SU-DHL-6 (cell line): ENCODE results near the gene TRAPPC5.

ENCODE experiments used
- H2AFZ ChIP-seq: fragments of 200-600 bp; sonication (generic); 2 replicates; pipeline ENCODE4 v1.6.1; 2014; ENCODE audit warnings: low read depth, mild to moderate bottlenecking, moderate library complexity, mixed read lengths, antibody characterized with exemption, low read length; ENCODE audit not compliant: severe bottlenecking
- H3F3A ChIP-seq: fragments of 200-600 bp; shearing (Covaris generic); 2 replicates; pipeline ENCODE4 v1.6.0; 2016; ENCODE audit warnings: antibody characterized with exemption, mild to moderate bottlenecking; ENCODE audit not compliant: insufficient read depth
- H3K27ac ChIP-seq: fragments of 200-600 bp; sonication (generic); 2 replicates; pipeline ENCODE4 v1.5.1; 2016; ENCODE audit warnings: low read depth, mild to moderate bottlenecking, low read length, moderate library complexity, mixed read lengths
- H3K27me3 ChIP-seq: fragments of 200-600 bp; sonication (generic), shearing (Covaris generic); 2 replicates; pipeline ENCODE4 v1.6.0; 2014; ENCODE audit warnings: mild to moderate bottlenecking, low read length
- H3K36me3 ChIP-seq: fragments of 200-600 bp; sonication (generic); 2 replicates; pipeline ENCODE4 v1.6.1; 2014; ENCODE audit warnings: mild to moderate bottlenecking, low read length, mixed read lengths
- H3K4me2 ChIP-seq: fragments of 300-600, 200-600 bp; shearing (Covaris generic), sonication (generic); 2 replicates; pipeline ENCODE4 v1.6.0; 2014; ENCODE audit warnings: low read length, low read depth, mild to moderate bottlenecking; ENCODE audit not compliant: poor library complexity, severe bottlenecking
- H3K4me3 ChIP-seq: fragments of 200-600 bp; sonication (generic); 2 replicates; pipeline ENCODE4 v1.5.1; 2014; ENCODE audit warnings: antibody characterized with exemption, low read length, mild to moderate bottlenecking, mixed read lengths; ENCODE audit not compliant: insufficient read depth, poor library complexity, severe bottlenecking
- H3K79me2 ChIP-seq: fragments of 200-600 bp; sonication (generic); 2 replicates; pipeline ENCODE4 v1.6.1; 2014; ENCODE audit warnings: mild to moderate bottlenecking, low read length, moderate library complexity; ENCODE audit not compliant: insufficient read depth
- H3K9ac ChIP-seq: fragments of 200-600 bp; sonication (generic); 2 replicates; pipeline ENCODE4 v1.7.0; 2014; ENCODE audit warnings: mild to moderate bottlenecking, low read length
- H3K9me2 ChIP-seq: fragments of 200-600 bp; sonication (generic); replicated peaks from 2 replicates; pipeline ENCODE4 v1.6.1; 2014; ENCODE audit warnings: low read length; ENCODE audit not compliant: insufficient read depth
- H3K9me3 ChIP-seq: fragments of 200-600 bp; sonication (generic); 2 replicates; pipeline ENCODE4 v1.6.1; 2014; ENCODE audit warnings: low read length, mixed read lengths; ENCODE audit not compliant: insufficient read depth
- H4K20me1 ChIP-seq: fragments of 200-600 bp; sonication (generic); 2 replicates; pipeline ENCODE4 v1.6.1; 2014; ENCODE audit warnings: low read depth, mild to moderate bottlenecking, antibody characterized with exemption, low read length, moderate library complexity, mixed read lengths
- EZH2phosphoT487 ChIP-seq: fragments of 200-600 bp; sonication (generic), shearing (Covaris generic); conservative IDR thresholded peaks from 2 replicates; pipeline ENCODE4 v1.6.1; 2018; ENCODE audit warnings: mild to moderate bottlenecking, antibody characterized with exemption, low read length, moderate library complexity, mixed read lengths
- TF ChIP-seq, protein P1 (sequence below): fragments of 200-600 bp; sonication (generic); IDR thresholded peaks from one replicate; pipeline ENCODE4 v1.5.1; 2017; ENCODE audit warnings: antibody characterized with exemption, mild to moderate bottlenecking, low read length, moderate library complexity; ENCODE audit not compliant: insufficient read depth, poor library complexity, severe bottlenecking

Gene TRAPPC5

DNA sequence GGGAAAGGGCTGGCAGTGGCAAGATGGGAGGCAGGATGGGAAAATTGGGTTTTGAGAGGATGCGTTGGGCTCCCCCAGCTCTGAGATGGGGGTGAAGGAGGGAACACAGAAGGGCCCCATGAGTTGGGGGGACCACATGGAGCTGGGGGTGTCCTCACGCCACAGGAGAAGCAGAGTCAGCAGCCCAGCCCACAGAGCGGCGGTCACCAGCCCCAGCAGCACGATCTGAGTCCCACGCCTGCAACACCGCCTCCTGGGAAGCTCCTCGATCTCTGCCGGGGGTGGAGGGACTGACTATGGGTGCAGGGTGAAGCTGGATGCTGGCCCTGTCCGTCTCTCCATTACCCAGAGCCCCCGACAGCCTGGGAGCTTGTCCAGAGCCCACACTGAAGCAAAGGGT lies 17.9 kb downstream of the TRAPPC5 start:
- no peak overlapping the region for H3K27ac ChIP-seq
- no peak overlapping the region for H3K4me2 ChIP-seq
- no peaks in the 10 kb centered on the region for H3K36me3 ChIP-seq
- H3K9me2 ChIP-seq: no peaks in the 10 kb centered on the region
- H3K9me3 ChIP-seq: no peaks in the 10 kb centered on the region
- H3K79me2 ChIP-seq: no peaks in the 10 kb centered on the region
- no peak overlapping the region for H2AFZ ChIP-seq
- H4K20me1 ChIP-seq: no peaks in the 10 kb centered on the region
- TF ChIP-seq EZH2phosphoT487: no peak
- no peak overlapping the region for H3K4me3 ChIP-seq
- no peaks in the 10 kb centered on the region for H3F3A ChIP-seq
- H3K9ac ChIP-seq: no peak overlapping the region
- no peaks in the 10 kb centered on the region for H3K27me3 ChIP-seq

DNA sequence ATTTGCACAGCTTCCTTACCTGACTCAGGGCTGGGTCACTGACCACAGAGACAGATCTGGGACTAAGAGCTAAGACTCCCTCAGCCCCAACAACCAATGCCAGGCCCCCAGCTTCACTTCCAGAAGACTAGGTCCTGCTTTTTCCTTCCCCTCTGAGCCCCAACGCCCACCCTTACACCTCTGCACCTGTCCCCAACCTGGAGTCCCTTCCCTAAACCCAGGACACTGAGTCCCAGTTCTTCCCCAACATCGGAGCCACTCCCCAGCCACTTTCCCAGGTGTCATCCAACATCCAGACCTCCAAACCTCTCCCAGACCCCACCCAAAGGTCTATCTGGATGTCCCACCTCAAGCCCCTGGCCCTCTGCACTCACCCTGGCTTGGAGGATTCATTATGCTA lies 18.4 kb downstream of the TRAPPC5 start:
- Histone ChIP-seq H3K4me3 (no peak overlapping the region), H3K27me3 (no peaks in the 10 kb centered on the region)
- TF ChIP-seq, protein P1, sequence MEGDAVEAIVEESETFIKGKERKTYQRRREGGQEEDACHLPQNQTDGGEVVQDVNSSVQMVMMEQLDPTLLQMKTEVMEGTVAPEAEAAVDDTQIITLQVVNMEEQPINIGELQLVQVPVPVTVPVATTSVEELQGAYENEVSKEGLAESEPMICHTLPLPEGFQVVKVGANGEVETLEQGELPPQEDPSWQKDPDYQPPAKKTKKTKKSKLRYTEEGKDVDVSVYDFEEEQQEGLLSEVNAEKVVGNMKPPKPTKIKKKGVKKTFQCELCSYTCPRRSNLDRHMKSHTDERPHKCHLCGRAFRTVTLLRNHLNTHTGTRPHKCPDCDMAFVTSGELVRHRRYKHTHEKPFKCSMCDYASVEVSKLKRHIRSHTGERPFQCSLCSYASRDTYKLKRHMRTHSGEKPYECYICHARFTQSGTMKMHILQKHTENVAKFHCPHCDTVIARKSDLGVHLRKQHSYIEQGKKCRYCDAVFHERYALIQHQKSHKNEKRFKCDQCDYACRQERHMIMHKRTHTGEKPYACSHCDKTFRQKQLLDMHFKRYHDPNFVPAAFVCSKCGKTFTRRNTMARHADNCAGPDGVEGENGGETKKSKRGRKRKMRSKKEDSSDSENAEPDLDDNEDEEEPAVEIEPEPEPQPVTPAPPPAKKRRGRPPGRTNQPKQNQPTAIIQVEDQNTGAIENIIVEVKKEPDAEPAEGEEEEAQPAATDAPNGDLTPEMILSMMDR: no peak
- TF ChIP-seq EZH2phosphoT487: no peak

DNA sequence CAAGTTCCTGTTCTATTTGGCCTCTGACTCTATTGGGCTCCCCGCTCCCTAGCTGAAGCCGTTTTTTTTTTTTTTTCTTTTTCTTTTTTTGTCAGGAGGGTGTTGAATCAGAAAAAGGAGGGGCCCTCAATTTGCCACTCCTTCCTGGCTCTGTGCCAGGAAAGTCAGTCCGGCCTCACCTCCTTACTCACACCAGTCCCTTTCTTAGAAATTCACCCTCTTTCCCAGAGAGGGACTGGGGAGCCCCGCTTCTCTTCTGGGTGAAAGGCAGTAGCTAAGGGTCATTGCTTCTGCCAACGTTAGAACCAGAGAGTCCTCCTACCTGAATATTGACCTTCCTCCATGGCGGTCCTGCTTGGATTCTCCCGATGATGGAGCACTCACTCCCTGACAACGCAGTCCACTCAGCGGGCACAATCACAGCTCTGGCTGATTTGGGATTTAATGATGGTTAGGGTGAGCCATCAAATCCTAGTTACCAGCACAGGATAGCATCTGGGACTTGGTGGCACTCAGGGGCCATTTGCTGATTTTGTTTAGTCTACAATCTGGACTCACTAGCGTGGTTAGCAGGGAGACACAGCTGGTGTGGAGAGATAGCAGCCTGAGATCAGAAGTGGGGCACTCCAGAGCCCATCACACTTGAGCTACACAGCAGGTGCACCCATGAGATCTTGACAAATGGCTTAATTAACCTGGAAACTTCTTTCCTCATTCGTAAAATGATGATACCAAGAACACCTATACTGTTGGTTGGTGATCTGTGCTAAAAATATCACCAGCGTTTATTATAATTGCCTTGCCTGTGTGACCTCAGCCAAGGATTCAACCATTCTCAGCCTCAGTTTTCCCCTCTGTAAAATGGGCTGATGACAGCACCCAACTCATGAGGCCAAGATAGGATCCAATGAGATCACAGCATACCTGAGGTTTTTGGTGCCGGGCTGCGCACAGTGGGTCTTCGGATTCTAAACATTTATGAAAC lies 19.1 kb downstream of the TRAPPC5 start:
- H3K9me3 ChIP-seq: no peaks in the 10 kb centered on the region
- H2AFZ ChIP-seq: no peak overlapping the region
- no peak for TF ChIP-seq EZH2phosphoT487
- TF ChIP-seq, protein P1: no peak
- no peak overlapping the region for H3K27ac ChIP-seq
- H4K20me1 ChIP-seq: no peaks in the 10 kb centered on the region
- H3K4me2 ChIP-seq: no peak overlapping the region
- no peaks in the 10 kb centered on the region for H3F3A ChIP-seq
- no peak overlapping the region for H3K4me3 ChIP-seq
- no peaks in the 10 kb centered on the region for H3K27me3 ChIP-seq
- H3K36me3 ChIP-seq: no peaks in the 10 kb centered on the region
- no peak overlapping the region for H3K9ac ChIP-seq
- no peaks in the 10 kb centered on the region for H3K9me2 ChIP-seq
- H3K79me2 ChIP-seq: no peaks in the 10 kb centered on the region

More for the DNA sequence above, 18.4 kb downstream of the TRAPPC5 start:
- Histone ChIP-seq H3K9me3 (no peaks in the 10 kb centered on the region), H2AFZ (no peak overlapping the region), H3K9ac (no peak overlapping the region), H3K27ac (no peak overlapping the region), H3F3A (no peaks in the 10 kb centered on the region), H4K20me1 (no peaks in the 10 kb centered on the region), H3K36me3 (no peaks in the 10 kb centered on the region), H3K9me2 (no peaks in the 10 kb centered on the region), H3K79me2 (no peaks in the 10 kb centered on the region), H3K4me2 (no peak overlapping the region)

DNA sequence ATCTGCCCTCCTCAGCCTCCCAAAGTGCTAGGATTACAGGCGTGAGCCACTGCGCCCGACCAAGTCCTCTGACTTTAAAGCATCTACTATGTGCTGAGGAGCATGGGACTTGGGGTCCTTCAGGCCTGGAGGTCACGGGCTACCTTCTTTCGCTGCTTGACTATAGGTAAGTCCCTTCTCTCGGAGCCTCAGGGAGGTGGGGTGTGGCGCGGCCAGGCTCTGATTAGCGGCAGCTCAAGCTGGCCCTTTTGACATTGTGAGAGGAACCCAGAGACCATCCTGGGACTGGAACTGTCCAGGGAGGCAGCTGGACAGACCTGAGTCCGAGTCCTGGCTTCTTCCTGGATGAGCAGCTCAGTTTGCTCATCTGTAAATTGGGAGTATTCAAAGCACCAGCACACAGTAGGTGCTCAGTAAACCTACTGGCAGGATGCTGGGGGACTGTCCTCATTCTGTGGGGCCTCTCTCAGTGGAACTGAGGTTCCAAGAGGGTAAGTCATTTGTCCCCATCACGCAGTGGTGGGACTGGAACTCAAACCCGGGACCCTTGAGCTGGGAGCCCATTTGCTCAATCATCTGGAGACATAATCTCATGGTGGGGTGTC lies 20.5 kb downstream of the TRAPPC5 start:
- no peaks in the 10 kb centered on the region for H4K20me1 ChIP-seq
- H3K4me3 ChIP-seq: no peak overlapping the region
- no peak overlapping the region for H3K4me2 ChIP-seq
- no peak overlapping the region for H3K27ac ChIP-seq
- H3K9me2 ChIP-seq: no peaks in the 10 kb centered on the region
- H3K27me3 ChIP-seq: no peaks in the 10 kb centered on the region
- H3K9me3 ChIP-seq: no peaks in the 10 kb centered on the region
- no peaks in the 10 kb centered on the region for H3K79me2 ChIP-seq
- no peaks in the 10 kb centered on the region for H3K36me3 ChIP-seq
- no peak overlapping the region for H2AFZ ChIP-seq
- H3F3A ChIP-seq: no peaks in the 10 kb centered on the region
- TF ChIP-seq, protein P1: no peak
- no peak for TF ChIP-seq EZH2phosphoT487
- H3K9ac ChIP-seq: no peak overlapping the region
